GM19238 (cell line): ENCODE data around the gene OVCA2.
A peak's percentile ranks its signal among the peaks of the same experiment; 100 is the strongest.

Source experiments
- DNase-seq: peaks from one replicate; pipeline ENCODE4 v3.0.0; 2011; ENCODE audit warnings: low spot score; ENCODE audit not compliant: insufficient read length

Gene OVCA2

GRCh38 chr17:2064980-2065785 is 23.4 kb downstream of the OVCA2 start:
- no peak for DNase-seq

- DNase-seq = no peak
Measured at GRCh38 chr17:2065949-2066400, 24.2 kb downstream of the OVCA2 start.

- DNase-seq = no peak
Measured at GRCh38 chr17:2067048-2067561, 25.3 kb downstream of the OVCA2 start.

- DNase-seq = no peak
Measured at GRCh38 chr17:2067608-2068024, 25.8 kb downstream of the OVCA2 start.

GRCh38 chr17:2068031-2068518 is 26.3 kb downstream of the OVCA2 start:
- no peak for DNase-seq

GRCh38 chr17:2068519-2069051 is 26.8 kb downstream of the OVCA2 start:
- no peak for DNase-seq

- peak; percentile 69 for DNase-seq
Measured at GRCh38 chr17:2070241-2071023, 28.6 kb downstream of the OVCA2 start.

- no peak for DNase-seq
Measured at GRCh38 chr17:2071024-2071385, 29.2 kb downstream of the OVCA2 start.

GRCh38 chr17:2071455-2072281 is 29.8 kb downstream of the OVCA2 start:
- DNase-seq = no peak

- no peak for DNase-seq
Measured at GRCh38 chr17:2074919-2075318, 33.1 kb downstream of the OVCA2 start.

- DNase-seq = no peak
Measured at GRCh38 chr17:2075336-2076086, 33.7 kb downstream of the OVCA2 start.

GRCh38 chr17:2076087-2076984 is 34.5 kb downstream of the OVCA2 start:
- no peak for DNase-seq

- no peak for DNase-seq
Measured at GRCh38 chr17:2077040-2077439, 35.2 kb downstream of the OVCA2 start.

GRCh38 chr17:2081564-2081963 is 39.7 kb downstream of the OVCA2 start:
- DNase-seq = no peak

GRCh38 chr17:2082003-2082781 is 40.4 kb downstream of the OVCA2 start:
- DNase-seq = no peak

- no peak for DNase-seq
Measured at GRCh38 chr17:2083613-2084035, 41.8 kb downstream of the OVCA2 start.

- no peak for DNase-seq
Measured at GRCh38 chr17:2084036-2084765, 42.4 kb downstream of the OVCA2 start.
